ENCODE results near the gene VPS18.

Gene VPS18

GRCh38 chr15:40918146-40918798, 24.0 kb downstream of the VPS18 start:
- no peak for DNase-seq (ENCODE audit: low read depth in 3 of 3, low spot score in 1 of 3)

- no peak for DNase-seq (ENCODE audit: low read depth in 3 of 3, low spot score in 1 of 3)
Observed at GRCh38 chr15:40918799-40919392, 24.6 kb downstream of the VPS18 start.

DNA sequence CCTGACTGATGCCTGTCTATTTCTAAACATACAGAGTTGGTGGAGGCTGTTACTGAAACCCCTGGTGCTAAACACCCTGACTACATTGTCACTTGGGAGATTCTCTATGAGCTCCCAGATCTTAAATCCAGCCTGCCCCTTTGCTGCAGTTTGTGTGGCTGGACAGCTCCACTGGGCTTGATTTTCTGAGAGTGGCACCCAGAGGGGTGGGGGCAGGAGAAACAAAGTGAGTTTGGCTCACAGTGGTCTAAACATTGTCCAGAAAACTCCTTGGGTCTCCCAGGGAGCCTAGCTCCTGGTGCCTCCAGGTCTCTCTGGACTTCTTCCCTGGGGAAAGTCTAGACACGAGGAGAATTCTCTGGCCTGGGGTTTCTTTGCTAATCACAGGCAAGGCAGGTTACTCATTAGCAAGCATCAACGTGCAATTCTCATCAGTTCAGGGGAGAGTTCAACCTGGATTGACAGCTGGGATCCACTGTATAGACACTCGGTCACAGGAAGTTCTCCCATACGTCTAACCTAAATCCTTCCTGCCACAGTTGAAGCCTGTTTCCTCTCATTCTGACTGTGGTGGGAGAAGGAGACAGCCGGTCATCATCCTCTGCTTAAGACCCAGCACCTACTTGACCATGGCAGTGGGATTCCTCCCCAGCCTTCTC, 27.8 kb downstream of the VPS18 start:
- no peak for DNase-seq (ENCODE audit: low read depth in 3 of 3, low spot score in 1 of 3)

GRCh38 chr15:40922608-40923005, 28.4 kb downstream of the VPS18 start:
- DNase-seq (ENCODE audit: low read depth in 3 of 3, low spot score in 1 of 3) = no peak

DNA sequence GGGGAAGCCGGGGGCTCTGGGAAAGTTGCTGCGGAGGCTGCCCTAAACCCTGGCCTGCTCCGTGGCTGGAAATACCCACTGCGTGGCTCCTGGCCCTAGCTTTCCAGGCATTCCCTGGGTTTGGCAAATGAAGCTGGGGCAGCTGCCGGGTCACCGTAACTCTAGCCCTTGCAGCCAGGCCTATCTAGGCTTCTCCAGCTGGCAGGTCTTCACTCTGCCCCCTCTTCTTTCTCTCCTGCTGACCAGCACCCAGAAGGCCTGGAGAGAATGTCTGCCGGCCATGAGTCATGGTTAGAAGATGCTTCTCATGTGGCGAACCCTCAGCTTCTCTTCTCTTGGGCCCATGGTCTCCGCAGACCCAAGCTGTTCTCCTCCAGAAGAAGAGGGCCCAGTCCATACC, 29.3 kb downstream of the VPS18 start:
- no peak for DNase-seq (ENCODE audit: low read depth in 3 of 3, low spot score in 1 of 3)

- DNase-seq (ENCODE audit: low read depth in 3 of 3, low spot score in 1 of 3) = no peak
Observed at GRCh38 chr15:40925495-40925862, 31.2 kb downstream of the VPS18 start.

- DNase-seq (ENCODE audit: low read depth in 3 of 3, low spot score in 1 of 3) = no peak
Observed at GRCh38 chr15:40925863-40926658, 31.8 kb downstream of the VPS18 start.

DNA sequence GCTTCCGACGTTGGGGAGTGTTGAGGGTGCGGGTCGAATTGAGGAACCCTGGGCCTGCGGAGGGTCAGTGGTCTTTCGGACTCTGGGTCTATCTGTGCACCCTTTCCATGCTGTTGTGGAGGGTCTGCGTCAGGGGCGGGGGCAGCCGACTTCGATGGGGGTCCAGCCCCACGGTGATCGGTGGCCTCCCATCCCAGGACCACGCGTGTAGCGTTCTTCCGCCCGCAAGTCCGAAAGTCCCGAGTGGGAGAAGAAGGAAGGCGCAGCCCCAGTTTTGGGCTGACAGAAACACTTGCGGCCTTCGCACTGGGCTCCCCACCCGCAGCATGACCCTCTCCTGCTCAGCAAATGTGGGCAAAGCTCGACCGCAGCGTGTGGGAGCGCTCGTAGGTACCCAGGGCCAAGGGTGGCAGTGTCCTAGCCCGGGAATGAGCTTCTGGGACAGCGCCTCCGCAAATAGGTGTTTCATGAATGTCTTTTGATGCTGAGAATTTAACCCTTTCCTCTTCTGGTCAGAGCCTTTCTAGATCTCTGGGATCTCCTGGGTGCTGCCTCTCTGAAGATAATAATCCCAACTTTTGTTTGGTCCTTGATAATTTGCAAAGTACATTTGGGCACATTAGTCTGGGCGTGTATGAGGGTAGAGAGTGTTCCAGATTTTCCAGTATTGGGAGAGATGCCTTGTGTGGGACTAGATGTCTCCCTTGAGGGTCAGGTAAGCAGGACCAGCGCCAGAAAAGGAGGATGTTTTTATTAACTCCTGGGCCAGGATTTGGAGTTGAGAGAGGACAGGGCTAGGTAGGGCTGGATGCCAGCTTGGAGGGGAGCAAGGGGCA, 32.6 kb downstream of the VPS18 start:
- no peak for DNase-seq (ENCODE audit: low read depth in 3 of 3, low spot score in 1 of 3)

DNA sequence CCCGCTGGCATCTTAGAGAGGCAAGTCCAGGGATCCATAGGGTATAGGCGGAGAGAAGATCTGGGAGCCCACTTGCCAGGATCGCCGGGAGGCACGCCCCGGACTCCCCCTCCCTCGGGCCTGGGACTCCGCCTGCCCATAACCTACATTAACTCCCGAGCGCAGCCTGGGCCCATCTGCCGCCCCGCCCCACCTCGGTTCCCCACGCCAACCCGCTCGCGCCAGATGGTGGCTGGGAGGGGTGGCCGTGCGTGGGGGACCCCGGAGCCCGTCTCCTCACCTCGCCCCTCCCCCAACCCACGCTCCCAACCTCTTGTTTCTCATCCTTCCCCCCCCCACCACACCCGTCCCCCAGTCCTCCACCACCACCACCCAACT, 33.2 kb downstream of the VPS18 start:
- no peak for DNase-seq (ENCODE audit: low read depth in 3 of 3, low spot score in 1 of 3)

DNA sequence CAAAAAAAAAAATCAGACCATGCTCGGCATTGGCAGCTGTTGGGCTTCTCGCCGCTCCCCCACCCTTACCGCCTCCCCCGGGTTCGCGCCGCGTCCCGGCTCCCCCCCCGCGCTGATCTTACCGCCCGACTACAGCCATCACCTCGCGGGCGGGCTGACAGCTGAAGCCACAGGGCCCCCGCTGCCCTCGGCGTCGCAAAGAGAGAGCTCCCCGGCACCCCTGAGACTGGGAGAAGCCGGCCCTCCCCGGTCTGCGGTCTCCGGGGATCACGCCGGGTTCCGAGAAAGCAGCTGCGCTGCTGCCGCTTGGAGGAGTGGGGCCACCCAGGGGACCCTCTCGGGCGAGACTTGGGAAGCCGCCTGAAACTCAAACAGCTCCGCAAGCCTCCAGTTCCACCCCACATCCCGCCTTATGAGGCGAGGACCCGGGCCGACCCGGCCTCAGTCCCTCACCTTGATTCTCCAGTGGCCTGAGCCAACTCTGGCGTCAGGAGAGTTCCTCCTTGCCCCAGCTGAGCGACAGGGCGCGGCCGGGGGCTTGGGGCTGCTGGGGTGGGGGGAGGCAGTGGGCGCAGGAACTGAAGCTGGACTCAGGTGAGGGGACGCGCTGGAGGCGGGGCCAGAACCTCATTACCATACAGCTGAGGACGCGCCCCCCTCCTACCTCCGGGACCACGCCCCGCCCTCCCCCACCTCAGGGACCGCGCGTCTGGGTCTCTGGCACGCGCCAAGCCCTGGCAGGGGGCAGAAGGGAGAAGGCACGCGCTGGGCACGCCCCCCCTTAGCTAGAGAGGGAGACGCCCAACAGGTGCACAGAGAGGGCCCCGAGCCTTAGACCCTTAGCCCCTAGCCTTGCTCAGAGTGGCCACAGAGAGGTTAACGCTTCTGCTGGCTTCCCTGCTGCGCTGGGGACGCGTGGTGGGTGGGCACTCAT, 33.9 kb downstream of the VPS18 start:
- DNase-seq (ENCODE audit: low read depth in 3 of 3, low spot score in 1 of 3) = no peak

DNA sequence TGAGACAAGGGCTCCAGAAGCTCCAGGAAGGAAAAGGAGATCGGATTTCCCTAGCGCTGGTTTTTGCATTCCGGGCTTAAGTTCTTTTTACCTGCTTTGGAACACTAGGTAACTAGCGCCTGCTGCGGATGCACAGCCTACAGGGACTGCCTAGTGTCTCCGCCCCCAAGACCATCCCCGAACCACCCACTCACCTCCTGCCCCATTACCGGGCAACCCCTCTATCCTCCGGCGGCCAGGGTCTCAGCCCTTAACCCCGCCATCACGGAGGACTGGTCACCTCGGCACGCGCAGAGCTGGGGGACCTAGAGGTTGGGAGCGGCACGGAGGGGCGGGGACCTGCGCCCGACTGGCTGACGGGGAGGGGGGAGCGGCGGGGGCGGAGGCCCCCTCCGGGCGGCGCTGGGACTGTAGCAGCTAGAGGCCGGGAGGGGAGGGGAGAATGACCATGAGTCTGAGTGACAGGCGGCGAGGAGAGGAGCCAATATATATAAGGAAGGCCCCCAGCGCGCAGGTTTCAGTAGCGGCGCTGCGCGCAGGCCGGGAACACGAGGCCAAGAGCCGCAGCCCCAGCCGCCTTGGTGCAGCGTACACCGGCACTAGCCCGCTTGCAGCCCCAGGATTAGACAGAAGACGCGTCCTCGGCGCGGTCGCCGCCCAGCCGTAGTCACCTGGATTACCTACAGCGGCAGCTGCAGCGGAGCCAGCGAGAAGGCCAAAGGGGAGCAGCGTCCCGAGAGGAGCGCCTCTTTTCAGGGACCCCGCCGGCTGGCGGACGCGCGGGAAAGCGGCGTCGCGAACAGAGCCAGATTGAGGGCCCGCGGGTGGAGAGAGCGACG, 34.8 kb downstream of the VPS18 start, which contains the start of gene DLL4:
TSS of gene DLL4 (plus strand) at position 520 of the 839 bp plus-strand sequence. CDS start 329 bp downstream, outside the sequence.
- DNase-seq (ENCODE audit: low read depth in 3 of 3, low spot score in 1 of 3) = no peak

DNA sequence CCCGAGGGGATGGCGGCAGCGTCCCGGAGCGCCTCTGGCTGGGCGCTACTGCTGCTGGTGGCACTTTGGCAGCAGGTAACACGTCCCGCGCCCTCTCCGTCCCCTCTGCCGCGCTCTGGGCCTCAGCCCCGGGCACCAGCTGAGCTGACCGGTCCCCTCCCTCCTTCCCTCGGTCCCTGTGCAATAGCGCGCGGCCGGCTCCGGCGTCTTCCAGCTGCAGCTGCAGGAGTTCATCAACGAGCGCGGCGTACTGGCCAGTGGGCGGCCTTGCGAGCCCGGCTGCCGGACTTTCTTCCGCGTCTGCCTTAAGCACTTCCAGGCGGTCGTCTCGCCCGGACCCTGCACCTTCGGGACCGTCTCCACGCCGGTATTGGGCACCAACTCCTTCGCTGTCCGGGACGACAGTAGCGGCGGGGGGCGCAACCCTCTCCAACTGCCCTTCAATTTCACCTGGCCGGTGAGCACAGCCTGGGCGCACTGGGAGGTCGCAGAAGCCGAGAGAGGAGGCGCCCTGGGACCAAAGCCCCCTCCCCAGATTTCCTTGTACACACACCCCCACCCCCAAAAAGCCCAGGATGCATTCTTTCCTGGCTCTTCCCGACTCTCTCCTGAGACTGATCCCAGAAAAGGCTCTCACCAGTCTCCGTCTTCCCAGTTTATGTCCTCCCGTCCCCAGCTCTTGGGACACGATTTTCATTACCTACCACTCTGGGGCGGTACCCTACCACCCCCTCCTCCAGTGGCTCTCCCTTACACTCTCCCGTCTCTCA, 35.6 kb downstream of the VPS18 start:
- DNase-seq (ENCODE audit: low read depth in 3 of 3, low spot score in 1 of 3) = no peak

DNA sequence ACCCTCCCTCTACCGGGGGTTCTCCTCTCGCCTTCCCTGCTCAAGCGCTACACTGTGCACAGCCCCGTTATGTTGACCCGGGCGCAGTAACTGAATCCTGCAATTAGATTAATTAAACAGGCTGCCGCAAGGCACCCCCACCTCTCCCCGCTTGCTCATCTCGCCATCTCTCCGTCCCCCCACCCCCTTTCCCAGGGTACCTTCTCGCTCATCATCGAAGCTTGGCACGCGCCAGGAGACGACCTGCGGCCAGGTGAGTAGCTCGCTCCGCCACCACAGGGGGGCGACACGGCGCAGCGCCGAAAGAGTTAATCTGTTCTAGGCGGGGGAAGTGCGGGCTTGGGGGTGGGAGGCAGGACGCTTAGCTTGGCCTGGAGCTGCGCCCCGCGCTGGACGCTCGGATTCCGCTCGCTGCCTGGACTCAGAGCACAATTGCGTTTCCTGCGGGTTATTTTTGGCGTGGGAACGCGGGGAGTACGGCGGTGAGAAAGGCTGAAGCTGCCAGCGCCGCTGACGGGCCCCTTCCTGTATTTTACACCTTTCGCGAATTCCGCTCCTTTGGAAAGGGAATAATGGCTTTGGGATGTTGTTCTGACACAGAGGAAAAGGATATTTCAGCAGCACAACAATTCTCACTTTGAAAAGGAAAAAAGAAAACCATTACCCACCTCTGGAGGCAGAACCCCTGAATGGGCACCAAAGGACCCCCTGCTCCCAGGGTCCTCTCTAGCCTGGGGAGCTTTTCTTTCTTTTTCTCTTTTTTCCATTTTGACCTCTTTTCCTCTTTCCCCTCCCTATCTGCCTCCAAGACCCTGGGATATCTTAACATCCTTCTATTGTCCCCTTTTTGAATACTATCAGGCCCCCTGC, 36.4 kb downstream of the VPS18 start:
- DNase-seq (ENCODE audit: low read depth in 3 of 3, low spot score in 1 of 3) = no peak

- DNase-seq (ENCODE audit: low read depth in 3 of 3, low spot score in 1 of 3) = no peak
Observed at GRCh38 chr15:40931300-40932142, 37.3 kb downstream of the VPS18 start.

GRCh38 chr15:40932156-40932555, 37.9 kb downstream of the VPS18 start:
- no peak for DNase-seq (ENCODE audit: low read depth in 3 of 3, low spot score in 1 of 3)

All from stimulated activated CD4-positive, alpha-beta T cell treated with anti-CD3 and anti-CD28 coated beads, TNF-alpha, amount 100 ng/mL, for 1 hour (primary cell).